Measurements from ENCODE around the gene AMOTL1. TPM values are rescaled to one million over a fixed set of nuclear protein-coding genes. Genes with fewer than 3 reads are reported as not detected.
"Not testable (repeated sequence)": the region's sequence is repeated elsewhere in the genome, so short reads cannot be mapped to it uniquely, and the experiment has no call there.

Gene AMOTL1
- total RNA-seq, 8 experiments from 2014 or later: 4.8 to 89.6 (median 22.6) TPM

DNA sequence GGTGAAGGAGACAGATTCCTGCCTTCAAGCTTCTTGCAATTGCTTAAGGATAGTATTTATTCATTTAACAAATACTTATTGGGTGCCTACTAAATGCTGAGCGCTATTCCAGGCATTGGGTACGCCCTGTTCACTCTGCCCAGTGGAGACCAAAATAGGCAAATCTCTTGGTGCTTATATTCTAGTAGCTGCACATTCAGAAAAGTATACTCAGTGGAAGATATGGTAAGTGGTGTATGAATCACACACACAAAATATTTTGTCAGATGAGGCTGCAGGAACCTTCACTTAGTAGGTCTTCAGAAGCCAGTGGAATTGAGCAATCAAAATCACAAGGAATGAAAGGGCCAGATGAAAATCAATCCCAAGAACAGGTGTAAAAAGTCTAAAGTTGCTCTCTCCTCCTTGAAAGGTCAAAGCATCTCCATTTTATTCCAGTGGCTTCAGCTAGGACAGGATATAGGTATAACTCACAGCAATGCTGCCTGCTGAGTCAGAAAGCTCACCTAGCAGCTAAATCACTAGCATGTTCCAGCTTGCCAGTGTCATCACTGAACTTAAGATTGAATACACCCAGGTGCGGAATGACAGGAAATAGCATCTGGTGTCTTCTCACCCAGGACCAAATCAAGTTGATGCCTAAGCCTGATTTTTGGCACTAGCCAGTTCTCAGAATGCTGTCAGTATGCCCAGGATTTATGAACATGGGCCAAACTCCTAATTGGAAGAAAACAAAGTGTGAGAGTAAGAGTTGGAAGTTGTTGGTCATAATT lies 83.9 kb downstream of the AMOTL1 start:
- in situ Hi-C loops (cut with MboI; ENCODE audit: low pct_unique_long_range_greater_than_20kb in 2 of 9, low sequenced_read_pairs in 9 of 9, unreplicated experiment in 9 of 9): no loop called here
- Histone ChIP-seq H3K4me1 (replicated peaks in 1 of 2) (no peaks in the 10 kb centered on the region), H3K27ac (no peak overlapping the region), H3K4me3 (no peak overlapping the region)
- no peak for ATAC-seq (replicated peaks in 6 of 8)
- WGBS, 10 experiments: 90 to 100% (median 100%) methylated on average over 1 to 3 of the region's 3 CpGs; no CpG with 5 or more reads in 1 of the 10 experiments

DNA sequence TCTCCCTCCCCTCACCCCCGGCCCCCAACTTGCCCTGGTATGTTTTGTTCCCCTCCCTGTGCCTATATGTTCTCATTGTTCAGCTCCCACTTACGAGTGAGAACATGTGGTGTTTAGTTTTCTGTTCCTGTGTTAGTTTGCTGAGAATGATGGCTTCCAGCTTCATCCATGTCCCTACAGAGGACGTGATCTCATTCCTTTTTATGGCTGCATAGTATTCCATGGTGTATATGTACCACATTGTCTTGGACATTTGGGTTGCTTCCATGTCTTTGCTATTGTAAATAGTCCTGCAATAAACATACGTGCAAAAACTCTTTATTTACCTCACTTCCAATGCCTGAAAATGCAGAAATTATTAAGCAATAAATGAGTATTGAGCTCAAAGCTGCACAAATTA lies 85.1 kb downstream of the AMOTL1 start:
- ATAC-seq (replicated peaks in 6 of 8); in situ Hi-C loops (cut with MboI; ENCODE audit: low pct_unique_long_range_greater_than_20kb in 2 of 9, low sequenced_read_pairs in 9 of 9, unreplicated experiment in 9 of 9); H3K4me3 ChIP-seq; H3K27ac ChIP-seq; H3K4me1 ChIP-seq (replicated peaks in 1 of 2): not testable (repeated sequence)
- 80 to 100% (median 86%) methylated on average over 1 to 3 of the region's 4 CpGs; no CpG with 5 or more reads in 5 of the 10 experiments for WGBS, 10 experiments

DNA sequence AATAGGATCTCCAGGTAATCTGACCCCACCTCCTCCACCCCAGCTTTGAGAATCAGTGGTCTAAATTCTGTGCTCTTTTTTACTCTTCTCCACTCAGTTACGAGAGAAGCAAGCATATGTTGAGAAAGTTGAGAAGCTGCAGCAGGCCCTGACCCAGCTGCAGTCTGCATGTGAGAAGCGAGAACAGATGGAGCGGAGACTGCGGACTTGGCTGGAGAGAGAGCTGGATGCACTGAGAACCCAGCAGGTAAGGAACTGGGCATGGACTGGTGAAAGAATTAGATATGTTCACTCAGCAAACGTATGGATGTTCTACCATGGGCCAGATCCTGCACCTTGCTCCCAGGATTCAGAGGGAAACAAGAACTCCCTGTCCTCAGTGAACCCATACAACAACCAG lies 85.7 kb downstream of the AMOTL1 start:
- H3K27ac ChIP-seq: no peak overlapping the region
- H3K4me1 ChIP-seq (replicated peaks in 1 of 2): no peaks in the 10 kb centered on the region
- no peak for ATAC-seq (replicated peaks in 6 of 8)
- no peak overlapping the region for H3K4me3 ChIP-seq
- WGBS, 10 experiments: 92 to 100% (median 100%) methylated on average over 2 to 4 of the region's 5 CpGs; no CpG with 5 or more reads in 5 of the 10 experiments
- in situ Hi-C loops (cut with MboI; ENCODE audit: low pct_unique_long_range_greater_than_20kb in 2 of 9, low sequenced_read_pairs in 9 of 9, unreplicated experiment in 9 of 9): no loop called here

DNA sequence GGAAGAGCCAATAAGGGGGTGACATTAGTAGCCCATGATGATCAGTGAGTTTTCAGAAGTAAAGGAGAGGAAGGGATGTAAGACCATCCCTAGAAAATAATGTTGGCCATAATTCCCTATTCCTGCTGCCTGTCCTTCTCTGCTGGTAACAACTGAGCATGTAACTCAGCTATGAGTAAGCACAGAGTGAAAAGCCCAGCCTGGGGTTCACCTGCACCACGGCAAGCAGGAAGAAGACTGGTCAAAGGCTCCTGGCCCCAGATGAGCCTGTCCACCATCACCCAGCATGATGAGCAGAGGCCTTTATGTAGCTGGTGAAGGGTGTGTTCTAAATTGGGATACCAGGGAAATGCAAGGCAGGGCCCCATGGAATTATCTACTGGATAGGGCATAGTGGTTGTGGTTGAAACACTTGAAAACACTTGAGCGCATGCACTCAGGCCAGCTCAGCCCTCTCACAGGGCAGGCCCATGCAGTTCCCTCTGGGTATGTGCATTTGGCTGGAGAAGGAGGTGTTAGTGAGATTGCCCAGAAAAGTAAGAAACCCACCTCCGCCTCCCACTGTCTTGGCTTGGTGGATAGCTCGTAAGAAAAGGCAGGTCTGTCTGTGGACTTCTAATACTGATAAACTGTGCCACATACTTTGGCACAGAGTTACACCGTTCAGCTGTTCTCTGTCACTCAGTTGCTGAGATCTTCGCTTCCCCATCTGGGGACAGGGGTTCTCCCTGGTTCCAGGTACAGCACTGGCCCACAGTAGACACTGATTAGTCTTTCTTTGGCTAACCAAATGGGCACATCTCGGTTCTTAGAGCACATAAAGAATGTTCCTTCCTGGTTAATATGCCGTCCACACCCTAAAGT lies 86.8 kb downstream of the AMOTL1 start:
- Histone ChIP-seq H3K4me3 (no peak overlapping the region), H3K27ac (no peak overlapping the region), H3K4me1 (replicated peaks in 1 of 2) (no peaks in the 10 kb centered on the region)
- 58 to 100% (median 97%) methylated on average over 1 to 3 of the region's 8 CpGs; no CpG with 5 or more reads in 4 of the 10 experiments for WGBS, 10 experiments
- in situ Hi-C loops (cut with MboI; ENCODE audit: low pct_unique_long_range_greater_than_20kb in 2 of 9, low sequenced_read_pairs in 9 of 9, unreplicated experiment in 9 of 9): no loop called here
- ATAC-seq (replicated peaks in 6 of 8): peak in 3 of 8 experiments; percentile 42 to 69 (median 62)

GRCh38 chr11:94855666-94856065 lies 87.5 kb downstream of the AMOTL1 start:
- in situ Hi-C loops (cut with MboI; ENCODE audit: low pct_unique_long_range_greater_than_20kb in 2 of 9, low sequenced_read_pairs in 9 of 9, unreplicated experiment in 9 of 9): no loop called here
- WGBS, 10 experiments: 24 to 100% (median 89%) methylated on average over 2 to 5 of the region's 5 CpGs; no CpG with 5 or more reads in 2 of the 10 experiments
- ATAC-seq (replicated peaks in 6 of 8): no peak
- H3K4me1 ChIP-seq (replicated peaks in 1 of 2): no peaks in the 10 kb centered on the region
- H3K27ac ChIP-seq: no peak overlapping the region
- no peak overlapping the region for H3K4me3 ChIP-seq

GRCh38 chr11:94856443-94856842 lies 88.3 kb downstream of the AMOTL1 start:
- in situ Hi-C loops (cut with MboI; ENCODE audit: low pct_unique_long_range_greater_than_20kb in 2 of 9, low sequenced_read_pairs in 9 of 9, unreplicated experiment in 9 of 9): no loop called here
- WGBS, 10 experiments: 0 to 75% (median 38%) methylated on average over 1 to 4 of the region's 6 CpGs; no CpG with 5 or more reads in 2 of the 10 experiments
- H3K4me1 ChIP-seq (replicated peaks in 1 of 2): no peaks in the 10 kb centered on the region
- no peak overlapping the region for H3K27ac ChIP-seq
- ATAC-seq (replicated peaks in 6 of 8): peak in 3 of 8 experiments; percentile 87 to 92 (median 91)
- H3K4me3 ChIP-seq: no peak overlapping the region

DNA sequence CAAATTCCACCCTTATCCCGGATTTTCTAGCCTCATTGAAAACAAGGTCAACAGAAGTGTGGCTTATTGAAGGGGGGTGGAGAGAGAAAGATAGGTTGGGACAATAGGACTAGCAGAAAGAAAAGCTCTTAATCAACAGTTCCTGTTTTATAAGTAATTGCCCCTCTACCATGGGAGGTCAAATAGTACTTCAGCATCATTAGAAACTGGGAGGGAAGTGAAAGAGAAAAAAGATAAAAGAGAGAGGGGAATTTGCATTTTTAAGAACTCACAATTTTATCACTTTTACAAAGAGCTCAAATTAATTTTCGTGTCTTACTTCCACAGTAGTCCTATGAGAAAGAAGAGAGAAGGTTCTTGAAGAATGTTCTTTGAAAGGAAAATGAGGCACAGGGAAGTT lies 89.2 kb downstream of the AMOTL1 start:
- Histone ChIP-seq H3K4me1 (replicated peaks in 1 of 2) (no peaks in the 10 kb centered on the region), H3K27ac (no peak overlapping the region), H3K4me3 (no peak overlapping the region)
- 57 to 100% (median 75%) methylated on average over 1 to 2 of the region's 2 CpGs; no CpG with 5 or more reads in 1 of the 10 experiments for WGBS, 10 experiments
- in situ Hi-C loops (cut with MboI; ENCODE audit: low pct_unique_long_range_greater_than_20kb in 2 of 9, low sequenced_read_pairs in 9 of 9, unreplicated experiment in 9 of 9): no loop called here
- ATAC-seq (replicated peaks in 6 of 8): no peak

- ATAC-seq (replicated peaks in 6 of 8): no peak
- in situ Hi-C loops (cut with MboI; ENCODE audit: low pct_unique_long_range_greater_than_20kb in 2 of 9, low sequenced_read_pairs in 9 of 9, unreplicated experiment in 9 of 9): no loop called here
- Histone ChIP-seq H3K4me1 (replicated peaks in 1 of 2) (no peaks in the 10 kb centered on the region), H3K4me3 (no peak overlapping the region), H3K27ac (no peak overlapping the region)
- 90 to 100% (median 95%) methylated on average over 1 to 4 of the region's 4 CpGs for WGBS, 10 experiments
These were observed 90.0 kb downstream of the AMOTL1 start for GRCh38 chr11:94858012-94858705.

DNA sequence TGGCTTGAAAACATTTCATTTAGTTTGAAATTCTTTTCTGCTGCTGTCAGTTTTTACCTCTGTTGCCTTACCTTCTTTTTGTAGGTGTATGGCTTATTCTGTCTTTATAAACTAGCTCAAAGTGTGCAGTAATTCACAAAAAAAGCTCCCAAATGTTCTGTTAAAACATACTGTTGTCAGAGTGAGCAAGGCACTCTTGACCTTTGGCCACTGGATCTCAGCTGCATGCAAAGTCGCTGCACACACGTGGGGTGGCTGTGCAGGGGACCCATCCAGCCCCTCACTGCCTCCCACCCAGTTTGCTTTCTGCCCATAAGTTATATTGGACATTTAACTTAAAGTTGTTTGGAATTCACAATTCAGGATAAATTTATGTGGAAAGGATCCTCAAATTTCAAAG lies 92.2 kb downstream of the AMOTL1 start:
- H3K4me1 ChIP-seq (replicated peaks in 1 of 2): peaks cover 0 to 6% of the 10 kb centered on the region in 2 donors
- 85 to 100% (median 93%) methylated on average over 2 of the region's 2 CpGs; no CpG with 5 or more reads in 6 of the 10 experiments for WGBS, 10 experiments
- ATAC-seq (replicated peaks in 6 of 8): no peak
- H3K4me3 ChIP-seq: no peak overlapping the region
- in situ Hi-C loops (cut with MboI; ENCODE audit: low pct_unique_long_range_greater_than_20kb in 2 of 9, low sequenced_read_pairs in 9 of 9, unreplicated experiment in 9 of 9): no loop called here
- H3K27ac ChIP-seq: no peak overlapping the region

GRCh38 chr11:94861306-94861845 lies 93.2 kb downstream of the AMOTL1 start:
- H3K27ac ChIP-seq: no peak overlapping the region
- no peak overlapping the region for H3K4me3 ChIP-seq
- peaks cover 0 to 6% of the 10 kb centered on the region in 2 donors for H3K4me1 ChIP-seq (replicated peaks in 1 of 2)
- WGBS, 10 experiments: 70 to 93% (median 83%) methylated on average over 2 to 9 of the region's 9 CpGs; no CpG with 5 or more reads in 1 of the 10 experiments
- in situ Hi-C loops (cut with MboI; ENCODE audit: low pct_unique_long_range_greater_than_20kb in 2 of 9, low sequenced_read_pairs in 9 of 9, unreplicated experiment in 9 of 9): no loop called here
- ATAC-seq (replicated peaks in 6 of 8): peak in 1 of 8 experiments; percentile 46

GRCh38 chr11:94862926-94863880 lies 95.0 kb downstream of the AMOTL1 start:
- H3K27ac ChIP-seq: no peak overlapping the region
- ATAC-seq (replicated peaks in 6 of 8): peak in 1 of 8 experiments; percentile 67
- H3K4me1 ChIP-seq (replicated peaks in 1 of 2): peaks cover 0 to 6% of the 10 kb centered on the region in 2 donors
- WGBS, 10 experiments: 19 to 97% (median 89%) methylated on average over 1 to 11 of the region's 11 CpGs
- H3K4me3 ChIP-seq: no peak overlapping the region
- in situ Hi-C loops (cut with MboI; ENCODE audit: low pct_unique_long_range_greater_than_20kb in 2 of 9, low sequenced_read_pairs in 9 of 9, unreplicated experiment in 9 of 9): no loop called here
